ENCODE data around the gene ADCK2. TPM values are rescaled to one million over a fixed set of nuclear protein-coding genes. Genes with fewer than 3 reads are reported as not detected.

The ADCK2 gene
- total RNA-seq, 1 experiment from 2014 or later = 7.5 TPM

Other genes starting within 250 kb of the ADCK2 start
- 51.1 and 57.6 TPM in 2 replicates for gene MKRN1, start 193.4 kb upstream of the ADCK2 start, total RNA-seq (2021)
- 0.49 and 0.87 TPM in 2 replicates for gene DENND2A, start 32.1 kb upstream of the ADCK2 start, total RNA-seq (2021)
- gene NDUFB2, start 23.8 kb downstream of the ADCK2 start, total RNA-seq (2021) = 180 and 192 TPM in 2 replicates

Measured in A673 (cell line).